Activated T-cell treated with anti-CD3 and anti-CD28 coated beads, Interleukin-2, amount 50 U/mL, for 1 hour (primary cell): ENCODE measurements around the gene NET1.

Experiments used
- DNase-seq: peaks from one replicate; pipeline ENCODE4 v3.0.0-alpha.2; 2020

Gene NET1

GRCh38 chr10:5443429-5443828, 31.1 kb downstream of the NET1 start:
- DNase-seq = no peak

- DNase-seq = no peak
Observed at GRCh38 chr10:5445006-5445405, 32.6 kb downstream of the NET1 start.

GRCh38 chr10:5446390-5446926, 34.1 kb downstream of the NET1 start:
- peak; percentile 81 for DNase-seq

GRCh38 chr10:5447056-5447455, 34.7 kb downstream of the NET1 start:
- no peak for DNase-seq

- DNase-seq = no peak
Observed at GRCh38 chr10:5447611-5448071, 35.3 kb downstream of the NET1 start.

GRCh38 chr10:5448333-5449001, 36.1 kb downstream of the NET1 start:
- DNase-seq = no peak

- no peak for DNase-seq
Observed at GRCh38 chr10:5449227-5449626, 36.9 kb downstream of the NET1 start.

GRCh38 chr10:5449823-5450222, 37.5 kb downstream of the NET1 start:
- no peak for DNase-seq

GRCh38 chr10:5450605-5451384, 38.4 kb downstream of the NET1 start:
- DNase-seq = no peak

GRCh38 chr10:5453749-5454489, 41.6 kb downstream of the NET1 start:
- DNase-seq = no peak

- no peak for DNase-seq
Observed at GRCh38 chr10:5456563-5456962, 44.2 kb downstream of the NET1 start.

GRCh38 chr10:5457741-5458140, 45.4 kb downstream of the NET1 start:
- no peak for DNase-seq

- no peak for DNase-seq
Observed at GRCh38 chr10:5458425-5458824, 46.1 kb downstream of the NET1 start.

GRCh38 chr10:5458949-5459747, 46.8 kb downstream of the NET1 start:
- no peak for DNase-seq

GRCh38 chr10:5460468-5461202, 48.3 kb downstream of the NET1 start:
- no peak for DNase-seq

GRCh38 chr10:5461203-5461588, 48.8 kb downstream of the NET1 start:
- no peak for DNase-seq

- DNase-seq = no peak
Observed at GRCh38 chr10:5461914-5462840, 49.8 kb downstream of the NET1 start.

GRCh38 chr10:5462841-5463293, 50.5 kb downstream of the NET1 start:
- no peak for DNase-seq

GRCh38 chr10:5464546-5464945, 52.2 kb downstream of the NET1 start:
- DNase-seq = no peak

GRCh38 chr10:5465976-5466450, 53.7 kb downstream of the NET1 start:
- DNase-seq = no peak
